ENCODE measurements around the gene RNF227. TPM values are rescaled to one million over a fixed set of nuclear protein-coding genes. Genes with fewer than 3 reads are reported as not detected.
"Not testable (repeated sequence)": the region's sequence is repeated elsewhere in the genome, so short reads cannot be mapped to it uniquely, and the experiment has no call there.

Gene RNF227
- total RNA-seq, 2 donors from 2014 or later, result 2.5 to 3.7 TPM

DNA sequence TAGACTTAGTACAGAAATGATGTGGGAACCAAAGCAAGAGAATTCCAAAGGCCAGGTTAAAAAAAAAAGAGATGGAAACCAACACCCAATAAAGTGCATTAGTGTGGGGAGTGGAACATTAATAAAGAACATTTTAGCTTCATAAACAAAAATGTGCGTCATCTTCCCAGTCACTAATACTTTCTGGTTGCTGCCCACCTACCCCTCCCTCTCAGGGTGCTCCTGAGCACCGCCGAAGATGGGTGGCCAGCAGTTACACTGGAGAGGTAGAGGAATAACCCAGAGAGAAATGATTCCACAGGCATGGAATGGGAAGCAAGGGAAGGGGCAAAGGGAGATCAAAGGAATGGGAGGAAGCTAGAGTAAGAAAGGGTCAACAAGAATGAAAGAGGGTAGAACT lies 33.5 kb downstream of the RNF227 start:
- no peak overlapping the region for H3K4me3 Mint-ChIP-seq
- no peak for DNase-seq
- no peak overlapping the region for H3K27ac Mint-ChIP-seq
- H3K9me3 Mint-ChIP-seq, result no peaks in the 10 kb centered on the region
- ATAC-seq (replicated peaks in 1 of 2), result no peak
- H3K27me3 Mint-ChIP-seq (ENCODE audit: low read depth), result no peaks in the 10 kb centered on the region
- peaks cover 2 to 3% of the 10 kb centered on the region in 2 donors for H3K36me3 Mint-ChIP-seq (ENCODE audit: insufficient read depth in 2 of 2)
- no peaks in the 10 kb centered on the region for H3K4me1 Mint-ChIP-seq (ENCODE audit: low read depth)

DNA sequence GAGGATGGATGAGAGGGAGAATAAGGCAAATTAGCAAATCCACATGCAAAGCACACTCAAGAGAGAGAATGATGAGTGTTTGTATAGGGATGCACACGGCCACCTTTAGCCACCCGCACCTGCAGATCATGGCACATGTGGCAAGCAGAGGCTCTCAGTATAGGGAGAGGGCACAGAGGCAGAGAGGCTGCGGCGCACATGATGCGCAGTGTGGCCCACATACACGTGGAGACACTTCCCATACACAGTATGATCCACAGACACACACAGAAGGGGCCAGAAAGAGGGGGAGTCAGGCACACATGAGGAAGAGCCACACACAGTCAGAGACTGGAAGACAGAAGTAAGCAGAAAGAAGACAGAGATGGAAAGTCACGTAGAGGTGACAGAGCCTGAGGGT lies 34.0 kb downstream of the RNF227 start:
- H3K9me3 Mint-ChIP-seq, result no peaks in the 10 kb centered on the region
- DNase-seq, result no peak
- H3K4me1 Mint-ChIP-seq (ENCODE audit: low read depth), result no peaks in the 10 kb centered on the region
- no peaks in the 10 kb centered on the region for H3K27me3 Mint-ChIP-seq (ENCODE audit: low read depth)
- H3K27ac Mint-ChIP-seq, result no peak overlapping the region
- no peak overlapping the region for H3K4me3 Mint-ChIP-seq
- ATAC-seq (replicated peaks in 1 of 2), result no peak
- H3K36me3 Mint-ChIP-seq (ENCODE audit: insufficient read depth in 2 of 2), result peaks cover 2 to 3% of the 10 kb centered on the region in 2 donors

GRCh38 chr17:7881276-7882054 lies 34.6 kb downstream of the RNF227 start:
- Mint-ChIP-seq H3K4me1 (ENCODE audit: low read depth) (no peaks in the 10 kb centered on the region), H3K27me3 (ENCODE audit: low read depth) (no peaks in the 10 kb centered on the region), H3K36me3 (ENCODE audit: insufficient read depth in 2 of 2) (peaks cover 2 to 3% of the 10 kb centered on the region in 2 donors), H3K9me3 (no peaks in the 10 kb centered on the region), H3K4me3 (no peak overlapping the region), H3K27ac (no peak overlapping the region)
- ATAC-seq (replicated peaks in 1 of 2), result no peak
- DNase-seq, result no peak

GRCh38 chr17:7880076-7880868 lies 35.8 kb downstream of the RNF227 start:
- no peak overlapping the region for H3K27ac Mint-ChIP-seq
- no peaks in the 10 kb centered on the region for H3K9me3 Mint-ChIP-seq
- no peak for DNase-seq
- H3K4me3 Mint-ChIP-seq, result no peak overlapping the region
- ATAC-seq (replicated peaks in 1 of 2), result no peak
- peaks cover 0 to 2% of the 10 kb centered on the region in 2 donors for H3K36me3 Mint-ChIP-seq (ENCODE audit: insufficient read depth in 2 of 2)
- no peaks in the 10 kb centered on the region for H3K4me1 Mint-ChIP-seq (ENCODE audit: low read depth)
- H3K27me3 Mint-ChIP-seq (ENCODE audit: low read depth), result no peaks in the 10 kb centered on the region

GRCh38 chr17:7878234-7878633 lies 37.9 kb downstream of the RNF227 start:
- H3K27me3 Mint-ChIP-seq (ENCODE audit: low read depth), result no peaks in the 10 kb centered on the region
- no peak overlapping the region for H3K27ac Mint-ChIP-seq
- DNase-seq, result no peak
- ATAC-seq (replicated peaks in 1 of 2), result no peak
- no peak overlapping the region for H3K4me3 Mint-ChIP-seq
- no peaks in the 10 kb centered on the region for H3K4me1 Mint-ChIP-seq (ENCODE audit: low read depth)
- H3K36me3 Mint-ChIP-seq (ENCODE audit: insufficient read depth in 2 of 2), result peaks cover 4 to 8% of the 10 kb centered on the region in 2 donors
- H3K9me3 Mint-ChIP-seq, result no peaks in the 10 kb centered on the region

- peak overlapping the region; percentile 7 for H3K27ac Mint-ChIP-seq
- peaks cover 4 to 13% of the 10 kb centered on the region in 2 donors for H3K36me3 Mint-ChIP-seq (ENCODE audit: insufficient read depth in 2 of 2)
- ATAC-seq (replicated peaks in 1 of 2), result no peak
- no peaks in the 10 kb centered on the region for H3K9me3 Mint-ChIP-seq
- no peaks in the 10 kb centered on the region for H3K4me1 Mint-ChIP-seq (ENCODE audit: low read depth)
- no peak for DNase-seq
- H3K27me3 Mint-ChIP-seq (ENCODE audit: low read depth), result no peaks in the 10 kb centered on the region
- H3K4me3 Mint-ChIP-seq, result no peak overlapping the region
Observed at GRCh38 chr17:7875804-7876370, 40.2 kb downstream of the RNF227 start.

- no peaks in the 10 kb centered on the region for H3K27me3 Mint-ChIP-seq (ENCODE audit: low read depth)
- peaks cover 4 to 13% of the 10 kb centered on the region in 2 donors for H3K36me3 Mint-ChIP-seq (ENCODE audit: insufficient read depth in 2 of 2)
- no peak for DNase-seq
- no peak for ATAC-seq (replicated peaks in 1 of 2)
- no peak overlapping the region for H3K27ac Mint-ChIP-seq
- no peaks in the 10 kb centered on the region for H3K9me3 Mint-ChIP-seq
- H3K4me1 Mint-ChIP-seq (ENCODE audit: low read depth), result peaks cover 15% of the 10 kb centered on the region
- no peak overlapping the region for H3K4me3 Mint-ChIP-seq
Observed at GRCh38 chr17:7873051-7873450, 43.0 kb downstream of the RNF227 start.

DNA sequence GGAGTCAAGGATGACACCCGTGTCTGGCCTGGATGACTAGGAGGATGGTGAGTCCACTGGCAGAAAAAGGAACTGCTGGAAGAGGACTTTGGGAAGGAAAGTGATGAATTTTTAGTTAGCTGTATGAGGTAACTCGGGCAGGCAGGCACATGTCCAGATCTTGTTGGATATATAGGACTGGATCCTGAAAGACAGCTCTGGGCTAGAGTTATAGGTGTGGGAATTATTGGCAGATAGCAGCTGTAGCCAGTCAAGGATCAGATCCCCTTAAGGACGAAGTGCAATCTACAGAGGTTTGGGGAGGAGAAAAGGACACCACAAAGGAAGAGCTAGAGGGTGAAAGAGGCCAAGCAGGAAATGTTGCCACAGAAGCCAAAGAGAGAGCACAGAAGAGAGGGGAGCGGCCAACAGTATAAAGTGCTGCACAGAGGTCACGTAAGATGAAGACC lies 48.2 kb downstream of the RNF227 start:
- Mint-ChIP-seq H3K36me3 (ENCODE audit: insufficient read depth in 2 of 2) (peaks cover 9 to 16% of the 10 kb centered on the region in 2 donors), H3K4me3 (peak overlapping the region; percentile 25 to 44), H3K4me1 (ENCODE audit: low read depth) (peaks cover 28% of the 10 kb centered on the region), H3K27me3 (ENCODE audit: low read depth) (no peaks in the 10 kb centered on the region), H3K9me3 (no peaks in the 10 kb centered on the region), H3K27ac (peak overlapping the region; percentile 77)
- DNase-seq (no peak), ATAC-seq (replicated peaks in 1 of 2) (peak in 1 of 2 donors; percentile 53)

DNA sequence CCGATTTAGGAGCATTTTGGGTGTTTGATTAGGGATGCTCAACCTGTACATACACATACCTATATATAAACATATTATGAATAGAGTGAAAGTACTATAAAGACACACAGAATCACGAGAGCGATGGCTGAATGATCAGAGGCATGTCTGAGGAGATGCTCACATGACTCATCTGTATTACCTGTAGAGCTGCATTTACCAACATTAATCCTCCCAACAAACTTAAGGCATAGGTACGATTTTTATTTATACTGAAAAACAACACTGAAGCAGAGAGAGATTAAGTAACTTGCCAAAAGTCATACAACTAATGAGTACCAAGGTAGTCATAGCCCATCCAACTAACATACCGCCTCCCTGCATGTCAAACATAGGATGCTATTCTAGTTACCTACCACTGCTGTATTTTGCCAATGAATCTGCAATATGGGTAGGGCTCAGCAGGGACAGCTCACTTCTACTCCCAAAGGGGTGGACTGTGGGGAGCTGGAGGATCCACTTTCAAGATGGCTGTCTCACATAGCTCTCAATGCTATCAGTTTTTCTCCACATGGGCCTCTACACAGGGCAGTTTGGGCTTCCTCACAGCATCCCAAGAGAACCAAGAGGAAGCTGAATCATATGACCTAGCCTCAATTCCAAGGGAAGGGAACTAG lies 51.0 kb downstream of the RNF227 start:
- Mint-ChIP-seq H3K27ac (no peak overlapping the region), H3K27me3 (ENCODE audit: low read depth) (no peaks in the 10 kb centered on the region), H3K9me3 (no peaks in the 10 kb centered on the region), H3K4me3 (no peak overlapping the region), H3K4me1 (ENCODE audit: low read depth) (peaks cover 28% of the 10 kb centered on the region), H3K36me3 (ENCODE audit: insufficient read depth in 2 of 2) (peaks cover 9 to 14% of the 10 kb centered on the region in 2 donors)
- peak; percentile 23 to 36 for ATAC-seq (replicated peaks in 1 of 2)
- no peak for DNase-seq

DNA sequence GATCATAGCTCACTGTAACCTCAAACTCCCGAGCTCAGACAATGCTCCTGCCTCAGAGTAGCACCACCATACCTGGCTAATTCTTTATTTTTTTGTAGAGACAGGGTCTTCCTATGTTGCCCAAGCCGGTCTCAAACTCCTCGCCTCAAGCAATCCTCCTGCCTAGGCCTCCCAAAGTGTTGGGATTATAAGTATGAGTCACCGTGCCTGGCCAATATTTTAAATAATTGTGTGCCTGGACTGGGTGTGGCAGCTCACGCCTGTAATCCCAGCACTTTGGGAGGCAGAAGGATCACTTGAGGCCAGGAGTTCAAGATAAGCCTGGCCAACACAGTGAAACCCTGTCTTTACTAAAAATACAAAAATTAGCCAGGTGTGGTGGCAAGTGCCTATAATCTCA lies 51.7 kb downstream of the RNF227 start:
- not testable (repeated sequence) for H3K4me3 Mint-ChIP-seq; H3K27me3 Mint-ChIP-seq (ENCODE audit: low read depth); ATAC-seq (replicated peaks in 1 of 2); H3K9me3 Mint-ChIP-seq; H3K27ac Mint-ChIP-seq; DNase-seq
- Mint-ChIP-seq H3K36me3 (ENCODE audit: insufficient read depth in 2 of 2) (peaks cover 9 to 14% of the 10 kb centered on the region in 2 donors), H3K4me1 (ENCODE audit: low read depth) (peaks cover 23% of the 10 kb centered on the region)
